Lower leg skin (tissue), 3 donors: ENCODE data around the gene FBXL20.

ENCODE experiments used
- CTCF ChIP-seq, 3 donors: fragments of 450-650 bp; IDR thresholded peaks; one replicate each; pipeline ENCODE4 v1.5.1; 2016; ENCODE audit warnings: antibody characterized with exemption in 3 of 3, mild to moderate bottlenecking in 3 of 3, moderate library complexity in 2 of 3
- POLR2A ChIP-seq, 2 donors: fragments of 450-650 bp; IDR thresholded peaks; one replicate each; pipeline ENCODE4 v1.6.1; 2016 to 2017; ENCODE audit warnings: antibody characterized with exemption in 2 of 2, mild to moderate bottlenecking in 1 of 2, moderate library complexity in 1 of 2

- TF ChIP-seq CTCF (IDR thresholded peaks at IDR 0.05) (no peak), POLR2A (IDR thresholded peaks at IDR 0.05) (no peak)
Observed at GRCh38 chr17:39450051-39450450, 48.6 kb upstream of the FBXL20 start.
